ENCODE results near the gene DEFB128.
A peak's percentile ranks its signal among the peaks of the same experiment; 100 is the strongest.
"Not testable (repeated sequence)": the region's sequence is repeated elsewhere in the genome, so short reads cannot be mapped to it uniquely, and the experiment has no call there.

The DEFB128 gene

GRCh38 chr20:189611-190010 is at the start of gene DEFB128:
TSS of gene DEFB128 (minus strand) at chr20:189711. CDS start at chr20:189623, 88 bp downstream.
- no peak for DNase-seq

GRCh38 chr20:237929-238328 is 48.4 kb upstream of the DEFB128 start:
- DNase-seq, result no peak

- no peak for DNase-seq
Observed at GRCh38 chr20:237489-237888, 48.0 kb upstream of the DEFB128 start.

- DNase-seq, result peak; percentile 34
Observed at GRCh38 chr20:235891-236290, 46.4 kb upstream of the DEFB128 start.

GRCh38 chr20:227439-228105 is 38.1 kb upstream of the DEFB128 start:
- DNase-seq, result no peak

GRCh38 chr20:226958-227357 is 37.4 kb upstream of the DEFB128 start, which contains the start of gene DEFB129:
TSS of gene DEFB129 (plus strand) at chr20:227258. CDS start at chr20:227289, 31 bp downstream.
- no peak for DNase-seq

DNA sequence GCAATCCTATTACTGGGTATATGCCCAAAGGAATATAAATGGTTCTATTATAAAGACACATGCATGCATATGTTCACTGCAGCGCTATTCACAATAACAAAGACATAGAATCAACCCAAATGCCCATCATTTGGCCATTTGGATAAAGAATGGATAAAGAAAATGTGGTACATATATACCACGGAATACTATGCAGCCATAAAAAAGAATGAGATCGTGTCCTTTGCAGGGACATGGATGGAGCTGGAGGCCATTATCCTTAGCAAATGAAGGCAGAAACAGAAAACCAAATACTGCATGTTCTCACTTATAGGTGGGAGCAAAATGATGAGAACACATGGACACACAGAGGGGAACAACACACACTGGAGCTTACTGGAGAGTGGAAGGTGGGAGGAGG is 36.4 kb upstream of the DEFB128 start:
- DNase-seq, result not testable (repeated sequence)

DNA sequence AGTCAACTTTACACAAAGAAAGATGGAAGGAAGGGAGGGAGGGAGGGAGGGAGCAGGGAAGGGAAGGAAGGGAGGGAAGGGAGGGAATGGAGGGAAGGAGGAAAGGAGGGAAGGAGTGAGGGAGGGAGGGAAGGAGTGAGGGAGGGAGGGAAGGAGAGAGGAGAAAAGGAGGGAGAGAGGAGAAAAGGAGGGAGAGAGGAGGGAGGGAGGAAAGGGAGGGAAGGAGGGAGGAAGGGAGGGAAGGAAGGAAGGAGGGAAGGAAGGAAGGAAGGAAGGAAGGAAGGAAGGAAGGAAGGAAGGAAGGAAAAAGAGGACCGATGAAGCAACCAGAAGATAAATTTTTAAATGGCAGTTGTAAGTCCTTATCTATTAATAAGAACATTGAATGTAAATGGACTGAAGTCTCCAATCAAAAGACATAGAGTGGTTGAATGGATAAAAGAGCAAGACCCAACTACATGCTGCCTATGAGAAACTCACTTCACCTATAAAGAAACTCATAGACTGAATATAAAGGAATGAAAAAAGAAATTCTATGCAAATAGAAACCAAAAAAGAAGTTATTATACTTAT is 31.8 kb upstream of the DEFB128 start:
- no peak for DNase-seq

- DNase-seq, result peak; percentile 21
Observed at GRCh38 chr20:219290-220115, 30.0 kb upstream of the DEFB128 start.

- no peak for DNase-seq
Observed at GRCh38 chr20:217266-217665, 27.8 kb upstream of the DEFB128 start.

DNA sequence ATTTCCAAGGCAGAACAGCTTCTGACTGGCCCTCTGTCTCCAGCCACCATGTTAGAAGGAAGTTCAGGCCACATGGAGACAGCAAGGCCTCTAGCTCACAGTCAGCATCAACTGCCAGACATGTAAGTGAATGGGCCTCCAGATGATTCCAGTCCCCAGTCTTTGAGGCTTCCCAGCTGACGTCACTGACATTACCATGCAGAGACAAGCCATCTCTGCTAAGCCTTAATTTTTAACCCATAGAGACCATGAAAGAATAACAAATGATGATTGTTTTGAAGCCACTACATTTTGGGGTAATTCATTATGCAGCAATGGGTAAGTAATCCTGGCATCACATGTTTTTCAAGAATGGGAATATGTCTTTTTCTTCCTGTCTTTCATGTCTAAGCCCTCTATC is 26.3 kb upstream of the DEFB128 start:
- no peak for DNase-seq

- no peak for DNase-seq
Observed at GRCh38 chr20:214383-214782, 24.9 kb upstream of the DEFB128 start.

GRCh38 chr20:210809-211502 is 21.4 kb upstream of the DEFB128 start:
- DNase-seq, result no peak

GRCh38 chr20:208942-209566 is 19.5 kb upstream of the DEFB128 start:
- peak; percentile 82 for DNase-seq

GRCh38 chr20:203630-204029 is 14.1 kb upstream of the DEFB128 start:
- DNase-seq, result not testable (repeated sequence)

- no peak for DNase-seq
Observed at GRCh38 chr20:199996-200395, 10.5 kb upstream of the DEFB128 start.

DNA sequence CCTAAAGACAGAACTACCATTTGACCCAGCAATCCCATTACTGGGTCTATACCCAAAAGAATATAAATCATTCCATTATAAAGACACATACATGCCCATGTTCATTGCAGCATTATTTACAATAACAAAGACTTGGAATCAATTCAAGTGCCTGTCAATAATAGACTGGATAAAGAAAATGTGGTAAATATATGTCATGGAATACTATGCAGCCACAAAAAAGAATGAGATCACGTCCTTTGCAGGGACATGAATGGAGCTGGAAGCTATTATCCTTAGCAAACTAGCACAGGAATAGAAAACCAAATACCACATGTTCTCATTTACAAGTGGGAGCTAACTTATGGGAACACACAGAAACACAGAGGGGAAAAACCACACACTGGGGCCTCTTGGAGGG is 8.7 kb upstream of the DEFB128 start:
- no peak for DNase-seq

GRCh38 chr20:187733-188132 is 1.8 kb downstream of the DEFB128 start:
- DNase-seq, result no peak

DNA sequence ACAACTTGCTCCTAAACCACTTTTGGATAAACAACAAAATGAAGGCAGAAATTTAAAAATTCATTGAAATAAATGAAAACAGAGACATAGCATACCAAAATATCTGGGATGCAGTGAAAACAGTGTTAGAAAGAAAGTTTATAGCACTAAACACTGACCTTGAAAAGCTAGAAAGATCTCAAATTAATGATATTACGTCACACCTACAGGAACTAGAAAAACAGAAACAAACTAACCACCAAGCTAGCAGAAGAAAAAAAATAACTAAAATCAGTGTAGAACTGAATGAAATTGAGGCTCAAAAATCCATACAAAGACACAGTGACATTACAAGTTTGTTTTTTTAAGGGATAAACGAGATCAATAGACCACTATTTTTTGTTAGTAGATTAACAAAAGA is 5.2 kb downstream of the DEFB128 start:
- no peak for DNase-seq

GRCh38 chr20:168876-169275 is 20.6 kb downstream of the DEFB128 start:
- DNase-seq, result no peak

DNA sequence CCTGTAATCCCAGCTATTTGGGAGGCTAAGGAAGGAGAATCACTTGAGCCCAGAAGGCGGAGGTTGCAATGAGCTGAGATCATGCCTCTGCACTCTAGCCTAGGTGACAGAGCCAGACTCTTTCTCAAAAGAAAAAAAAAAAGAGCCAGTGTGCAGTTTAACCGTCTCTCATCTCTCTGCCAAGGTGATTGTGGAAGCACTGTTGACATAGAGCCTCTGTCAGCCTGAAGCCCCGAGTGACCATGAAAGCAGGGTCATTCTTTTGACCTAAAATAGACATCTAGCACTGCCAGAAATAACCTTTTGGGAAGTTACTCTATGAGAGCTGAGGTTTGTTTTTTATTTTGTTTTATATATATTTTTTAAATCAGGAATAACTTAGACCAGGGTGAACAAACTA is 24.9 kb downstream of the DEFB128 start:
- DNase-seq, result no peak

DNA sequence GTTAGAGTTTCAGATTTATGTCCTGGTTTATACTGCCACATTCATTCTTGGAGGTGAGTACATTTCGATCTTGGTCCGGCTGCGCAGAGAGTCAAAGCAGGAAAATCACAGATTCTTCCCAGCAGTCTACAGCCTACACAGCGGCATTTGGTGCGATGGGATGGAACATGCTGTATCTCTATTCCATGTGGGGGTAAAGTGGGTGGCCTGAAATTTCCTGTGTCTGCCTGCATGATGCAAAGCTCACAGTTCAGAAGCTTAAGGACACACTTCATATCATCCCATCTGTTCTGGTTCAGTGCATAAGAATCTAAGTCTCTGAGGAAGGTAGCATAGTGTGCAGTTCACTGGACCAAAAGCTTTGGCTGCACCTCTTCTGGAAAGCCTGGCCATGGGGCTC is 32.4 kb downstream of the DEFB128 start, which contains the start of gene DEFB127:
TSS of gene DEFB127 (plus strand) at position 301 of the 400 bp plus-strand sequence. CDS start at position 392, 91 bp downstream.
- DNase-seq, result no peak

- DNase-seq, result no peak
Observed at GRCh38 chr20:152131-152530, 37.4 kb downstream of the DEFB128 start.
